GM23248 (cell line): ENCODE data around the gene ARL6IP5. TPM values are rescaled to one million over a fixed set of nuclear protein-coding genes. Genes with fewer than 3 reads are reported as not detected.

ENCODE experiments used
- DNase-seq: peaks from one replicate; pipeline ENCODE4 v3.0.0-alpha.2; 2015
- H2AFZ ChIP-seq: fragments of 200-600 bp; sonication (generic); 2 replicates; pipeline ENCODE4 v1.6.1; 2016; ENCODE audit warnings: antibody characterized with exemption
- H3F3A ChIP-seq: fragments of 200-600 bp; sonication (generic); 2 replicates; pipeline ENCODE4 v1.6.1; 2016; ENCODE audit warnings: mild to moderate bottlenecking, antibody characterized with exemption, mixed run types; ENCODE audit not compliant: insufficient read depth
- H3K27ac ChIP-seq: fragments of 200-600 bp; sonication (generic); 2 replicates; pipeline ENCODE4 v1.5.1; 2016; ENCODE audit warnings: mild to moderate bottlenecking
- H3K27me3 ChIP-seq: fragments of 200-600 bp; sonication (generic); replicated peaks from 2 replicates; pipeline ENCODE4 v1.6.1; 2016; ENCODE audit warnings: mild to moderate bottlenecking; ENCODE audit not compliant: insufficient read depth
- H3K36me3 ChIP-seq: fragments of 200-600 bp; sonication (generic); 2 replicates; pipeline ENCODE4 v1.6.1; 2016; ENCODE audit warnings: low read depth, mild to moderate bottlenecking
- H3K4me1 ChIP-seq: fragments of 200-600 bp; sonication (generic); 2 replicates; pipeline ENCODE4 v1.6.1; 2016; ENCODE audit warnings: mild to moderate bottlenecking; ENCODE audit not compliant: insufficient read depth
- H3K4me2 ChIP-seq: fragments of 200-600 bp; sonication (generic); one replicate; pipeline ENCODE4 v1.6.1; 2016; ENCODE audit warnings: mild to moderate bottlenecking; ENCODE audit not compliant: unreplicated experiment
- H3K4me3 ChIP-seq: fragments of 200-600 bp; sonication (generic); 2 replicates; pipeline ENCODE4 v1.5.1; 2016; ENCODE audit warnings: mild to moderate bottlenecking
- H3K79me2 ChIP-seq: fragments of 200-600 bp; sonication (generic); 2 replicates; pipeline ENCODE4 v1.6.1; 2016; ENCODE audit warnings: mild to moderate bottlenecking; ENCODE audit not compliant: insufficient read depth
- H3K9ac ChIP-seq: fragments of 200-600 bp; sonication (generic); 2 replicates; pipeline ENCODE4 v1.6.1; 2016; ENCODE audit warnings: mild to moderate bottlenecking
- H3K9me2 ChIP-seq: fragments of 200-600 bp; sonication (generic); 2 replicates; pipeline ENCODE4 v1.6.1; 2016; ENCODE audit warnings: mixed run types, mild to moderate bottlenecking, moderate library complexity; ENCODE audit not compliant: insufficient read depth
- H3K9me3 ChIP-seq: fragments of 200-600 bp; sonication (generic); one replicate; pipeline ENCODE4 v1.6.1; 2017; ENCODE audit warnings: low read depth
- H4K20me1 ChIP-seq: fragments of 200-600 bp; sonication (generic); 2 replicates; pipeline ENCODE4 v1.6.0; 2016; ENCODE audit not compliant: insufficient read depth
- EZH2 ChIP-seq: fragments of 200-600 bp; sonication (generic); IDR thresholded peaks from 2 replicates; pipeline ENCODE4 v1.6.1; 2018; ENCODE audit warnings: antibody characterized with exemption, mild to moderate bottlenecking; ENCODE audit not compliant: insufficient read depth, poor library complexity, severe bottlenecking
- EZH2phosphoT487 ChIP-seq: fragments of 200-600 bp; sonication (generic); IDR thresholded peaks from 2 replicates; pipeline ENCODE4 v1.6.1; 2018; ENCODE audit warnings: antibody characterized with exemption, moderate library complexity, mild to moderate bottlenecking, low read depth; ENCODE audit not compliant: insufficient read depth
- WGBS, 2 experiments: methylation state at CpG; one replicate each; pipeline ENCODE4 v1.1.6; 2015 to 2017; ENCODE audit warnings: low lambda C conversion rate in 2 of 2, low coverage in 1 of 2; ENCODE audit errors: missing lambda C conversion rate in 2 of 2; 5-methylcytosine and 5-hydroxymethylcytosine counted together
- in situ Hi-C: fragments of 300-500 bp; cut with MboI; formaldehyde crosslinking; loops from 2 replicates; pipeline ENCODE4 v1.15.0; 2020
- polyA plus RNA-seq: library from polyadenylated mRNA; unstranded; fragments of >200 nt; fragmentation: Nextera tagmentation; extraction: Ambion mirVana; gene quantifications from 2 replicates; pipeline ENCODE4 v1.2.1, GENCODE V29; 2016
- total RNA-seq: library from RNA; depleted of rRNA; stranded (reverse); fragments of >200 nt; shearing (Covaris generic); gene quantifications from 2 replicates; pipeline ENCODE4 v1.2.3, GENCODE V29; 2014

ARL6IP5 gene
- total and polyA plus RNA-seq, 2 experiments from 2014 or later, result 98.7 to 178 TPM

GRCh38 chr3:69126216-69126615 is 41.5 kb downstream of the ARL6IP5 start:
- Histone ChIP-seq H3K4me2 (no peak overlapping the region), H2AFZ (no peak overlapping the region), H3K36me3 (no peaks in the 10 kb centered on the region), H3K9ac (no peak overlapping the region), H3K4me1 (0 out of 2 replicates have a peak, but pooled peaks cover 8% of the 10 kb centered on the region), H3F3A (0 out of 2 replicates have a peak, but pooled peaks cover 6% of the 10 kb centered on the region), H4K20me1 (no peaks in the 10 kb centered on the region), H3K4me3 (no peak overlapping the region), H3K79me2 (no peaks in the 10 kb centered on the region), H3K9me2 (no peaks in the 10 kb centered on the region), H3K27me3 (peaks cover 12% of the 10 kb centered on the region; the same call in 1 of the 2 replicates), H3K9me3 (no peaks in the 10 kb centered on the region), H3K27ac (no peak overlapping the region)
- in situ Hi-C loops, result no loop called here
- no peak for TF ChIP-seq EZH2
- TF ChIP-seq EZH2phosphoT487, result no peak
- DNase-seq, result no peak
- WGBS, 2 experiments, result 65 to 66% methylated on average over 3 of the region's 3 CpGs

DNA sequence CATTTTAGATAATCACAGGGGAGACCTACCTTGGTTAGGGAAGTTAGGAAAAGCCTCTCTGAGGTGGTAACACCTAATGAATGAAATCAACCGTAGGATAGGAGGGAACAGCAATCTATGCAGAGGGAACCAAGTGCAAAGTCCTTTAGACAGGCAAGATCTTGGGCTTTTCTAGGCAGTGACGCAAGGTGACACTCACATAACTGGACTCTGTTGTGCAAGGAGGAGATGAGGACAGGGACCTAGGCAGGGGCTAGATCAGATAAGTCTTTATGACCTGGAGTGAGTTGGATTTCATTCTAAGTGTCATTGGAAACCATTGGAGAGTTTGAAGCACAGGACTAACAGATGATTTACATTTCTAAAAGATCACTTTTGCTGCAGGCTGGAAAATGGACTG is 42.3 kb downstream of the ARL6IP5 start:
- Histone ChIP-seq H3K27ac (no peak overlapping the region), H3K27me3 (peaks cover 12% of the 10 kb centered on the region; the same call in 1 of the 2 replicates), H3F3A (0 out of 2 replicates have a peak, but pooled peaks cover 6% of the 10 kb centered on the region), H3K4me3 (no peak overlapping the region), H3K9me2 (no peaks in the 10 kb centered on the region), H3K9me3 (no peaks in the 10 kb centered on the region), H3K36me3 (no peaks in the 10 kb centered on the region), H4K20me1 (no peaks in the 10 kb centered on the region), H3K9ac (no peak overlapping the region), H2AFZ (no peak overlapping the region), H3K4me1 (0 out of 2 replicates have a peak, but pooled peaks cover 8% of the 10 kb centered on the region), H3K4me2 (no peak overlapping the region), H3K79me2 (no peaks in the 10 kb centered on the region)
- in situ Hi-C loops, result no loop called here
- TF ChIP-seq EZH2phosphoT487 (no peak), EZH2 (no peak)
- DNase-seq, result no peak
- 87 to 88% methylated on average over 2 of the region's 2 CpGs for WGBS, 2 experiments

DNA sequence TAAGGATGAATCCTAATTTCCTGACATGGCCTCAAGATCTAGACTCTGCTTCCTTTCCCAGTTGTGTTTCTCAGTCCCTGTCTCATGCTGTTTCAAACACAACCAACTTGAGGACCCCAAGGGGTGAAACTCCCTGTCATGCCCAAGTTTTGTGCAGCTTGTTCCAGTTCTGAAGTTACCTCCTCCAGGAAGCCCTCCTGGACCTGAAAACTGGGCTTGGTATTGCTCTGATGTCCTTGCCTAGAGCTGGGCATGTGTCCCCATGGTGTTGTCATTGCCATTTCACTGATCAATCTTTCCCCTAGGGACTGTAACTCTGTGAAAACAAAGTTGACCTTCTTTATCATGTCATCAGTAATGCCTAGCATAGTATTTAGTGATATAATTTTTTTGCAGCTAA is 43.8 kb downstream of the ARL6IP5 start:
- Histone ChIP-seq H3K9me2 (no peaks in the 10 kb centered on the region), H2AFZ (no peak overlapping the region), H3F3A (0 out of 2 replicates have a peak, but pooled peaks cover 6% of the 10 kb centered on the region), H3K27me3 (peaks cover 12% of the 10 kb centered on the region; the same call in 1 of the 2 replicates), H4K20me1 (no peaks in the 10 kb centered on the region), H3K79me2 (no peaks in the 10 kb centered on the region), H3K27ac (no peak overlapping the region), H3K9ac (no peak overlapping the region), H3K9me3 (no peaks in the 10 kb centered on the region), H3K4me3 (no peak overlapping the region), H3K36me3 (no peaks in the 10 kb centered on the region), H3K4me2 (no peak overlapping the region), H3K4me1 (0 out of 2 replicates have a peak, but pooled peaks cover 8% of the 10 kb centered on the region)
- DNase-seq, result no peak
- no peak for TF ChIP-seq EZH2phosphoT487
- TF ChIP-seq EZH2, result no peak
- in situ Hi-C loops, result no loop called here

GRCh38 chr3:69129531-69129930 is 44.8 kb downstream of the ARL6IP5 start:
- in situ Hi-C loops, result no loop called here
- TF ChIP-seq EZH2phosphoT487 (0 out of 2 replicates have a peak, but pooled peaks have one; percentile 71), EZH2 (no peak)
- no peak overlapping the region for H3K4me3 ChIP-seq
- no peak overlapping the region for H3K9ac ChIP-seq
- no peaks in the 10 kb centered on the region for H4K20me1 ChIP-seq
- H3K27me3 ChIP-seq, result peaks cover 12% of the 10 kb centered on the region; the same call in 1 of the 2 replicates
- no peak overlapping the region for H2AFZ ChIP-seq
- 0 out of 2 replicates have a peak, but pooled peaks cover 6% of the 10 kb centered on the region for H3F3A ChIP-seq
- H3K79me2 ChIP-seq, result no peaks in the 10 kb centered on the region
- 0 out of 2 replicates have a peak, but pooled peaks cover 8% of the 10 kb centered on the region for H3K4me1 ChIP-seq
- peak; percentile 48 for DNase-seq
- H3K9me2 ChIP-seq, result no peaks in the 10 kb centered on the region
- WGBS, 2 experiments, result 0 to 3% methylated on average over 1 of the region's 1 CpG
- H3K9me3 ChIP-seq, result no peaks in the 10 kb centered on the region
- no peak overlapping the region for H3K4me2 ChIP-seq
- no peak overlapping the region for H3K27ac ChIP-seq
- no peaks in the 10 kb centered on the region for H3K36me3 ChIP-seq

DNA sequence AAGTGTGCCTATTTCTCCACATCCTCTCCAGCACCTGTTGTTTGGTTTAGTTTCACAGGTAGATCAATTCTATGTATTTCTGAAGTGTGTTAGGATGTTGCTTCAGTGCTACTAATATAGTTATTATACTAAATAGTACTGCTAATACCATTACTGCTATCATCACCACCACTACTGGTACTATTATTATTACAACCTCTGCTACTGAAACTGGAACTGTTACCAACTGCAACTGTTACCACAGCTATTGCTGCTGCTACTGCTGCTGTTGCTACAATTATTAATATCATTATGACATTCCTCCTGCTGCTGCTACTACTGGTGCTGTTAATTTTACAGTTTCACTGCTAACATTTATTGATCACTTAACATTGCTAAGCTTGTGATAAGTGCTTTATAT is 46.0 kb downstream of the ARL6IP5 start:
- H3K4me3 ChIP-seq, result no peak overlapping the region
- no peaks in the 10 kb centered on the region for H4K20me1 ChIP-seq
- H3K9me2 ChIP-seq, result no peaks in the 10 kb centered on the region
- H3K27me3 ChIP-seq, result peaks cover 12% of the 10 kb centered on the region; the same call in 1 of the 2 replicates
- no peak for DNase-seq
- no peak for TF ChIP-seq EZH2phosphoT487
- 0 out of 2 replicates have a peak, but pooled peaks cover 8% of the 10 kb centered on the region for H3K4me1 ChIP-seq
- no peaks in the 10 kb centered on the region for H3K36me3 ChIP-seq
- no peak overlapping the region for H3K9ac ChIP-seq
- in situ Hi-C loops, result no loop called here
- no peak overlapping the region for H3K4me2 ChIP-seq
- H3K9me3 ChIP-seq, result no peaks in the 10 kb centered on the region
- no peaks in the 10 kb centered on the region for H3K79me2 ChIP-seq
- H2AFZ ChIP-seq, result no peak overlapping the region
- H3F3A ChIP-seq, result 0 out of 2 replicates have a peak, but pooled peaks cover 6% of the 10 kb centered on the region
- no peak overlapping the region for H3K27ac ChIP-seq
